Gastroesophageal sphincter (tissue), 3 donors: ENCODE data around the gene DHRS7C.

Experiments
- CTCF ChIP-seq, 4 experiments: fragments of 200-600 bp in 2 of 4; fragments of 450-650 bp in 2 of 4; sonication (generic) in 1 of 4; IDR thresholded peaks; one replicate each; pipeline ENCODE4 v1.5.1; 2017 to 2019; ENCODE audit warnings: antibody characterized with exemption in 4 of 4, mild to moderate bottlenecking in 2 of 4, moderate library complexity in 2 of 4
- EP300 ChIP-seq: sonication (generic); formaldehyde crosslinking; IDR thresholded peaks from one replicate; pipeline ENCODE4 v1.6.1; 2017; ENCODE audit warnings: antibody characterized with exemption, mild to moderate bottlenecking
- POLR2A ChIP-seq, 2 donors: fragments of 450-650 bp; IDR thresholded peaks; one replicate each; pipeline ENCODE4 v1.6.1; 2017; ENCODE audit warnings: antibody characterized with exemption in 2 of 2, mild to moderate bottlenecking in 2 of 2, moderate library complexity in 1 of 2
- POLR2AphosphoS5 ChIP-seq: sonication (generic); formaldehyde crosslinking; IDR thresholded peaks from one replicate; pipeline ENCODE4 v1.6.1; 2017; ENCODE audit warnings: antibody characterized with exemption

GRCh38 chr17:9766970-9767369, 24.4 kb downstream of the DHRS7C start:
- TF ChIP-seq CTCF (IDR thresholded peaks at IDR 0.05) (no peak), POLR2AphosphoS5 (no peak), EP300 (no peak), POLR2A (IDR thresholded peaks at IDR 0.05) (no peak)
